ENCODE measurements around the gene LFNG. TPM values are rescaled to one million over a fixed set of nuclear protein-coding genes. Genes with fewer than 3 reads are reported as not detected.

Gene LFNG
- total and polyA plus RNA-seq, 2 of the 13 experiments (the other 11 are each of a cell fraction or from before 2014, with no cell fraction given): 0.44 to 1.5 TPM

GRCh38 chr7:2526659-2527504 is 7.3 kb downstream of the LFNG start:
- Histone ChIP-seq H4K20me1 (ENCODE audit: insufficient read depth, low read length) (no peaks in the 10 kb centered on the region), H3K9ac (ENCODE audit: insufficient read depth, low read depth, low read length) (no peak overlapping the region), H3K4me3 (replicated peaks in 1 of 3; ENCODE audit: insufficient read depth in 1 of 3, low read depth in 2 of 3, low read length in 3 of 3) (no peak overlapping the region), H3K79me2 (ENCODE audit: insufficient read depth, low read length) (no peaks in the 10 kb centered on the region), H3K9me3 (ENCODE audit: low read length) (no peaks in the 10 kb centered on the region), H3K27me3 (ENCODE audit: control insufficient read depth in 1 of 2, insufficient read depth in 2 of 2, low read length in 2 of 2) (peaks cover 0 to 28% of the 10 kb centered on the region in 2 experiments; a peak in 2 of 5 replicates), H3K4me2 (ENCODE audit: low read depth, low read length) (no peak overlapping the region), H3K4me1 (ENCODE audit: insufficient read depth, low read length) (peaks cover 68% of the 10 kb centered on the region), H3K27ac (ENCODE audit: extremely low read length, insufficient read depth, low read length) (no peak overlapping the region), H3K36me3 (replicated peaks in 1 of 2; ENCODE audit: control insufficient read depth in 1 of 2, insufficient read depth in 2 of 2, low read length in 2 of 2) (no peaks in the 10 kb centered on the region), H2AFZ (ENCODE audit: low read length) (no peak overlapping the region)
- FAIRE-seq (no peak), ATAC-seq (no peak), DNase-seq (ENCODE audit: low spot score) (no peak)
- intact Hi-C loops (cut with micrococcal nuclease; ENCODE audit: unreplicated experiment) (no loop called here), in situ Hi-C loops (cut with HindIII; ENCODE audit: extremely low pct_ligation_motif_present, low pct_unique_long_range_greater_than_20kb) (no loop called here)
- TF ChIP-seq ZKSCAN5 (CRISPR knock-in tag; IDR thresholded peaks at IDR 0.05): no peak
- TF ChIP-seq ZBTB40 (IDR thresholded peaks at IDR 0.05): no peak
- 0 out of 2 replicates have a peak, but pooled peaks have one; percentile 24 for TF ChIP-seq ZBTB40 (CRISPR knock-in tag; IDR thresholded peaks at IDR 0.05)
- TF ChIP-seq SRSF1 (optimal IDR thresholded peaks at IDR 0.05; ENCODE audit: low read depth, low read length): peak; percentile 2
- TF ChIP-seq ZNF652 (CRISPR knock-in tag; IDR thresholded peaks at IDR 0.05; ENCODE audit: borderline replicate concordance, low read depth): no peak
- TF ChIP-seq IKZF5 (CRISPR knock-in tag; IDR thresholded peaks at IDR 0.05): no peak
- TF ChIP-seq REST (IDR thresholded peaks at IDR 0.05; ENCODE audit: borderline replicate concordance in 1 of 2, low read depth in 1 of 2, low read length in 2 of 2): no peak
- ChIA-PET POLR2A (interaction anchor here (0.8 kb wide), 2 partner anchors 16 to 133 kb away, joined by 3 read pairs; no protein-coding TSS in a partner anchor), CTCF (ENCODE audit: low intra/inter-chr PET ratio, low total read pairs) (no interaction called here)
- no TSS peak for BruUV-seq (replicated peaks)
- 93% methylated on average over 10 of the region's 40 CpGs for WGBS (ENCODE audit: low lambda C conversion rate)

Measured in HepG2 (cell line).